ELF-1 (cell line): ENCODE measurements around the gene SLC12A8.

Source experiments
- DNase-seq: peaks from one replicate; pipeline ENCODE4 v3.0.0-alpha.2; 2016; ENCODE audit warnings: low read depth, low spot score

The SLC12A8 gene

GRCh38 chr3:125213946-125214542 is 1.5 kb upstream of the SLC12A8 start:
- DNase-seq: peak; percentile 32

GRCh38 chr3:125213364-125213755 is 812 bp upstream of the SLC12A8 start:
- DNase-seq: no peak

- DNase-seq: peak; percentile 74
These were observed 448 bp downstream of the SLC12A8 start for GRCh38 chr3:125212091-125212508.

- no peak for DNase-seq
These were observed 941 bp downstream of the SLC12A8 start for GRCh38 chr3:125211523-125212090.

- DNase-seq: no peak
These were observed 4.5 kb downstream of the SLC12A8 start for GRCh38 chr3:125207949-125208568.

- no peak for DNase-seq
These were observed 5.0 kb downstream of the SLC12A8 start for GRCh38 chr3:125207507-125207906.

GRCh38 chr3:125206934-125207333 is 5.6 kb downstream of the SLC12A8 start:
- no peak for DNase-seq

GRCh38 chr3:125203731-125204130 is 8.8 kb downstream of the SLC12A8 start:
- DNase-seq: no peak

- peak; percentile 35 for DNase-seq
These were observed 10.4 kb downstream of the SLC12A8 start for GRCh38 chr3:125202197-125202596.

- DNase-seq: no peak
These were observed 11.8 kb downstream of the SLC12A8 start for GRCh38 chr3:125200731-125201139.

- no peak for DNase-seq
These were observed 17.5 kb downstream of the SLC12A8 start for GRCh38 chr3:125194849-125195601.

GRCh38 chr3:125194061-125194848 is 18.3 kb downstream of the SLC12A8 start:
- no peak for DNase-seq

- DNase-seq: peak; percentile 62
These were observed 20.1 kb downstream of the SLC12A8 start for GRCh38 chr3:125192190-125193035.

- DNase-seq: no peak
These were observed 20.8 kb downstream of the SLC12A8 start for GRCh38 chr3:125191730-125192129.

GRCh38 chr3:125191256-125191655 is 21.3 kb downstream of the SLC12A8 start:
- no peak for DNase-seq

- DNase-seq: no peak
These were observed 21.8 kb downstream of the SLC12A8 start for GRCh38 chr3:125190786-125191185.

- DNase-seq: no peak
These were observed 23.0 kb downstream of the SLC12A8 start for GRCh38 chr3:125189378-125190165.

GRCh38 chr3:125188955-125189354 is 23.6 kb downstream of the SLC12A8 start:
- no peak for DNase-seq

- DNase-seq: no peak
These were observed 25.0 kb downstream of the SLC12A8 start for GRCh38 chr3:125187599-125187910.
